Measurements from ENCODE around the gene UBE2G2.

Gene UBE2G2

GRCh38 chr21:44823179-44823660 lies 21.6 kb upstream of the UBE2G2 start:
- H3K9me3 ChIP-seq (ENCODE audit: control insufficient read depth in 2 of 2, low read length in 2 of 2) = peaks cover 0 to 2% of the 10 kb centered on the region in 2 donors
- no peak overlapping the region for H3K9ac ChIP-seq (ENCODE audit: low read depth in 1 of 2, low read length in 2 of 2)
- H3K27ac ChIP-seq (ENCODE audit: low read depth in 2 of 2, low read length in 2 of 2) = no peak overlapping the region
- H3K27me3 ChIP-seq (ENCODE audit: control insufficient read depth in 2 of 2, insufficient read depth in 2 of 2, low read length in 2 of 2) = no peaks in the 10 kb centered on the region
- no peaks in the 10 kb centered on the region for H3K36me3 ChIP-seq (ENCODE audit: control insufficient read depth in 2 of 2, insufficient read depth in 2 of 2, low read length in 2 of 2)
- peaks cover 0 to 3% of the 10 kb centered on the region in 2 donors for H3K4me1 ChIP-seq (ENCODE audit: control insufficient read depth in 2 of 2, insufficient read depth in 2 of 2, low read length in 2 of 2)
- no peak overlapping the region for H3K4me3 ChIP-seq (ENCODE audit: low read length in 2 of 2)

DNA sequence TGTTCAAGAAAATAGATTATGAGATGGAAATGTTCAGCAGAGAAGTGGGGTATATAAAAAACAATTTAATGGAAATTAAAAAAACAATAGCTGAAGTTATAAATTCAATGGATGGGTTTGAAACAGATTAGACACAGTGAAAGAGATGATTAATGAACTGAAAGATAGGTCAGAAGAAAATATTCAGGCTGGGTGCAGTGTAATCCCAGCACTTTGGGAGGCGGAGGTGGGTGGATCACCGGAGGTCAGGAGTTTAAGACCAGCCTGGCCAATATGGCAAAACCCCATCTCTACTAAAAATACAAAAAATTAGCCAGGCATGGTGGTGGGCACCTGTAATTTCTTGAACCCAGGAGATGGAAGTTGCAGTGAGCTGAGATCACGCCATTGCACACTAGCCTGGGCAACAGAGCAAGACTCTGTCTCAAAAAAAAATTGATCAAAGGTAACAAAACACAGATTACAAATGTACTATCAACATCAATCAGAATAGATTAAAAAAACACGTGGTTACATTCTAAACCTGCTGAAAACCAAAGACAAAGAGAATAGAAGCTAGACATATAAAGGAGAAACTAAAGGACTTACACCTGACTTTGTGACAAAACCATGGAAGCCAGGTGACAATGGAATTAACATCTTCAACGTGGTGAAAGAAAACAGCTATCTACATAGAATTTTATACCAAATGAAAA lies 21.0 kb upstream of the UBE2G2 start:
- Histone ChIP-seq H3K4me1 (ENCODE audit: control insufficient read depth in 2 of 2, insufficient read depth in 2 of 2, low read length in 2 of 2) (peaks cover 0 to 3% of the 10 kb centered on the region in 2 donors), H3K9ac (ENCODE audit: low read depth in 1 of 2, low read length in 2 of 2) (no peak overlapping the region), H3K4me3 (ENCODE audit: low read length in 2 of 2) (no peak overlapping the region), H3K27me3 (ENCODE audit: control insufficient read depth in 2 of 2, insufficient read depth in 2 of 2, low read length in 2 of 2) (no peaks in the 10 kb centered on the region), H3K27ac (ENCODE audit: low read depth in 2 of 2, low read length in 2 of 2) (no peak overlapping the region), H3K9me3 (ENCODE audit: control insufficient read depth in 2 of 2, low read length in 2 of 2) (peaks cover 0 to 2% of the 10 kb centered on the region in 2 donors), H3K36me3 (ENCODE audit: control insufficient read depth in 2 of 2, insufficient read depth in 2 of 2, low read length in 2 of 2) (no peaks in the 10 kb centered on the region)

DNA sequence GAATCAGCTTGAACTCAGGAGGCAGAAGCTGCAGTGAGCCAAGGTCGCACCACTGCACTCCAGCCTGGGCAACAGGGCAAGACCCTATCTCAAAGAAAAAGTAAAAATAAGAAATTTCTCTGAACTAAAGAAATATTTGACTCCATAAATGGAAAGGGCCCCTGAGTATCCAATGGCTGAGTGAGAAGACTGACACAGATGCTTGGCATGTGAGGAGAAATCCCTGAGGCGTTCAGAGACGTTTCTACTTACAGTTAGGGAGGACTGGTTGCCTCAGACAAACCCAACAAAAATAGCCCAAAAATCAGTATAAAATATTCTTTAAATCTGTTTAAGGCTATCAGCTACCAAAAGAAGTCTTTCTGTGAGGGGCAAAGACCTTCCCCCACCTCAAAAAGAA lies 19.2 kb upstream of the UBE2G2 start:
- no peak overlapping the region for H3K27ac ChIP-seq (ENCODE audit: low read depth in 2 of 2, low read length in 2 of 2)

GRCh38 chr21:44819283-44820243 lies 17.9 kb upstream of the UBE2G2 start:
- peaks cover 7 to 8% of the 10 kb centered on the region in 2 donors for H3K4me1 ChIP-seq (ENCODE audit: control insufficient read depth in 2 of 2, insufficient read depth in 2 of 2, low read length in 2 of 2)
- H3K4me3 ChIP-seq (ENCODE audit: low read length in 2 of 2) = no peak overlapping the region
- H3K36me3 ChIP-seq (ENCODE audit: control insufficient read depth in 2 of 2, insufficient read depth in 2 of 2, low read length in 2 of 2) = no peaks in the 10 kb centered on the region
- no peak overlapping the region for H3K27ac ChIP-seq (ENCODE audit: low read depth in 2 of 2, low read length in 2 of 2)
- no peak overlapping the region for H3K9ac ChIP-seq (ENCODE audit: low read depth in 1 of 2, low read length in 2 of 2)
- no peaks in the 10 kb centered on the region for H3K27me3 ChIP-seq (ENCODE audit: control insufficient read depth in 2 of 2, insufficient read depth in 2 of 2, low read length in 2 of 2)
- H3K9me3 ChIP-seq (ENCODE audit: control insufficient read depth in 2 of 2, low read length in 2 of 2) = peaks cover 0 to 2% of the 10 kb centered on the region in 2 donors

More for the DNA sequence above, 19.2 kb upstream of the UBE2G2 start:
- Histone ChIP-seq H3K9ac (ENCODE audit: low read depth in 1 of 2, low read length in 2 of 2) (no peak overlapping the region), H3K27me3 (ENCODE audit: control insufficient read depth in 2 of 2, insufficient read depth in 2 of 2, low read length in 2 of 2) (no peaks in the 10 kb centered on the region), H3K9me3 (ENCODE audit: control insufficient read depth in 2 of 2, low read length in 2 of 2) (peaks cover 0 to 2% of the 10 kb centered on the region in 2 donors), H3K4me3 (ENCODE audit: low read length in 2 of 2) (no peak overlapping the region), H3K4me1 (ENCODE audit: control insufficient read depth in 2 of 2, insufficient read depth in 2 of 2, low read length in 2 of 2) (peaks cover 7 to 8% of the 10 kb centered on the region in 2 donors), H3K36me3 (ENCODE audit: control insufficient read depth in 2 of 2, insufficient read depth in 2 of 2, low read length in 2 of 2) (no peaks in the 10 kb centered on the region)

GRCh38 chr21:44818640-44819011 lies 17.0 kb upstream of the UBE2G2 start:
- Histone ChIP-seq H3K4me3 (ENCODE audit: low read length in 2 of 2) (peak overlapping the region; percentile 57 to 77), H3K36me3 (ENCODE audit: control insufficient read depth in 2 of 2, insufficient read depth in 2 of 2, low read length in 2 of 2) (peaks cover under 1 to 3% of the 10 kb centered on the region in 2 donors), H3K27ac (ENCODE audit: low read depth in 2 of 2, low read length in 2 of 2) (peak overlapping the region; percentile 78 to 83), H3K4me1 (ENCODE audit: control insufficient read depth in 2 of 2, insufficient read depth in 2 of 2, low read length in 2 of 2) (peaks cover 7 to 8% of the 10 kb centered on the region in 2 donors), H3K9me3 (ENCODE audit: control insufficient read depth in 2 of 2, low read length in 2 of 2) (peaks cover 0 to 1% of the 10 kb centered on the region in 2 donors), H3K9ac (ENCODE audit: low read depth in 1 of 2, low read length in 2 of 2) (peak overlapping the region in 1 of 2 donors; percentile 90), H3K27me3 (ENCODE audit: control insufficient read depth in 2 of 2, insufficient read depth in 2 of 2, low read length in 2 of 2) (no peaks in the 10 kb centered on the region)

DNA sequence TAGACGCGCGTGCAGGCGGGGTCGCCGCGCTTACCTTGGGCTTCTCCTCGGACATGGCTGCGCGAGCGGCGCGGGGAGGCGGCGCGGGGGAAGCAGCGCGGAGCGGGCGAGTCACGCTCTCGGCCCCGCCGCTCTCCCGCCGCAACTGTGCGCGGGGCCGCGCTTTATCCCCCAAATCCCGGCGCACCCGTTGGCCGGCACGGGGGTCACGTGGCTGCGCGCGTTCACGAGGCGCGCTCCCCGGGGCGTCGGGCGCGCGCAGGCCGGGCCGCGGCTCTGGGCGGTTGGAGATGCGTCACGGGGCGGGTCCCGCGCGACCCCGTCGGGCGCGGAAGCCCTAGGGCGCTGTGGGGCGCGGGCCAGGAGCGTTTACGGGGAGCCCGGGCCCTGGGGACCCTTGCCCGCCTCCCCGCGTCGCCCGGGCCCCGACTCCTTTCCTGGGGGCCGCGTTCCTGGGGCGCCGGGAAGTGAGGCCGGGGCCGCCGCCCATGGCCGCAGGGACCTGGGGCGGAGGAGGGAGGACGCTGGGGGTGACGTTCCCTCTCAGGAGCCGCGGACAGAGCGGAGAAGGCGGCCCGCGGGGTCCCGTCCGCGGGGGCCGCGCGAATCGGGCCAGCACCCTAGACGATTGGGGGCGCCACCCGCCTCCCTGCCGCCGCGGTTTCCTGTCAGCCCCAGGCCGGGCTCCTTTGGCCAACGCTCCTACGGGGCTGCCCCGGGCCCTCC lies 16.5 kb upstream of the UBE2G2 start, which contains the start of gene SUMO3:
TSS of gene SUMO3 (minus strand) at position 149 of the 726 bp plus-strand sequence. CDS start at position 55, 94 bp downstream.
- H3K27ac ChIP-seq (ENCODE audit: low read depth in 2 of 2, low read length in 2 of 2) = peak within 1 kb of the TSS; percentile 78 to 83
- peaks cover 5 to 6% of the 10 kb centered on the region in 2 donors for H3K36me3 ChIP-seq (ENCODE audit: control insufficient read depth in 2 of 2, insufficient read depth in 2 of 2, low read length in 2 of 2)
- no peaks in the 10 kb centered on the region for H3K9me3 ChIP-seq (ENCODE audit: control insufficient read depth in 2 of 2, low read length in 2 of 2)
- H3K9ac ChIP-seq (ENCODE audit: low read depth in 1 of 2, low read length in 2 of 2) = peak within 1 kb of the TSS; percentile 56 to 90
- no peaks in the 10 kb centered on the region for H3K27me3 ChIP-seq (ENCODE audit: control insufficient read depth in 2 of 2, insufficient read depth in 2 of 2, low read length in 2 of 2)
- peaks cover 7 to 8% of the 10 kb centered on the region in 2 donors for H3K4me1 ChIP-seq (ENCODE audit: control insufficient read depth in 2 of 2, insufficient read depth in 2 of 2, low read length in 2 of 2)
- H3K4me3 ChIP-seq (ENCODE audit: low read length in 2 of 2) = peak within 1 kb of the TSS; percentile 69 to 81

GRCh38 chr21:44817506-44817880 lies 15.9 kb upstream of the UBE2G2 start:
- H3K4me3 ChIP-seq (ENCODE audit: low read length in 2 of 2) = peak overlapping the region; percentile 69 to 81
- no peaks in the 10 kb centered on the region for H3K27me3 ChIP-seq (ENCODE audit: control insufficient read depth in 2 of 2, insufficient read depth in 2 of 2, low read length in 2 of 2)
- H3K27ac ChIP-seq (ENCODE audit: low read depth in 2 of 2, low read length in 2 of 2) = peak overlapping the region; percentile 78 to 83
- no peaks in the 10 kb centered on the region for H3K9me3 ChIP-seq (ENCODE audit: control insufficient read depth in 2 of 2, low read length in 2 of 2)
- peaks cover 7 to 8% of the 10 kb centered on the region in 2 donors for H3K4me1 ChIP-seq (ENCODE audit: control insufficient read depth in 2 of 2, insufficient read depth in 2 of 2, low read length in 2 of 2)
- peaks cover 7% of the 10 kb centered on the region in 2 donors for H3K36me3 ChIP-seq (ENCODE audit: control insufficient read depth in 2 of 2, insufficient read depth in 2 of 2, low read length in 2 of 2)
- H3K9ac ChIP-seq (ENCODE audit: low read depth in 1 of 2, low read length in 2 of 2) = peak overlapping the region; percentile 24 to 90

- H3K36me3 ChIP-seq (ENCODE audit: control insufficient read depth in 2 of 2, insufficient read depth in 2 of 2, low read length in 2 of 2) = peaks cover 7 to 9% of the 10 kb centered on the region in 2 donors
- peak overlapping the region; percentile 69 to 81 for H3K4me3 ChIP-seq (ENCODE audit: low read length in 2 of 2)
- H3K4me1 ChIP-seq (ENCODE audit: control insufficient read depth in 2 of 2, insufficient read depth in 2 of 2, low read length in 2 of 2) = peaks cover 7 to 8% of the 10 kb centered on the region in 2 donors
- H3K27me3 ChIP-seq (ENCODE audit: control insufficient read depth in 2 of 2, insufficient read depth in 2 of 2, low read length in 2 of 2) = no peaks in the 10 kb centered on the region
- H3K27ac ChIP-seq (ENCODE audit: low read depth in 2 of 2, low read length in 2 of 2) = no peak overlapping the region
- no peaks in the 10 kb centered on the region for H3K9me3 ChIP-seq (ENCODE audit: control insufficient read depth in 2 of 2, low read length in 2 of 2)
- peak overlapping the region; percentile 24 to 69 for H3K9ac ChIP-seq (ENCODE audit: low read depth in 1 of 2, low read length in 2 of 2)
Observed at GRCh38 chr21:44816761-44817505, 15.3 kb upstream of the UBE2G2 start.

Data from mucosa of rectum (tissue), 2 donors.